Stimulated activated CD8-positive, alpha-beta memory T cell treated with anti-CD3 and anti-CD28 coated beads, Interleukin-12 subunit alpha, Interleukin-12 subunit beta, amount 100 ng/mL, for 1 hour (primary cell): ENCODE results near the gene PTPRQ.
"Not testable (repeated sequence)": the region's sequence is repeated elsewhere in the genome, so short reads cannot be mapped to it uniquely, and the experiment has no call there.

Experiments used
- DNase-seq: peaks from one replicate; pipeline ENCODE4 v3.0.0-alpha.2; 2020; ENCODE audit warnings: low read depth

PTPRQ gene, protein sequence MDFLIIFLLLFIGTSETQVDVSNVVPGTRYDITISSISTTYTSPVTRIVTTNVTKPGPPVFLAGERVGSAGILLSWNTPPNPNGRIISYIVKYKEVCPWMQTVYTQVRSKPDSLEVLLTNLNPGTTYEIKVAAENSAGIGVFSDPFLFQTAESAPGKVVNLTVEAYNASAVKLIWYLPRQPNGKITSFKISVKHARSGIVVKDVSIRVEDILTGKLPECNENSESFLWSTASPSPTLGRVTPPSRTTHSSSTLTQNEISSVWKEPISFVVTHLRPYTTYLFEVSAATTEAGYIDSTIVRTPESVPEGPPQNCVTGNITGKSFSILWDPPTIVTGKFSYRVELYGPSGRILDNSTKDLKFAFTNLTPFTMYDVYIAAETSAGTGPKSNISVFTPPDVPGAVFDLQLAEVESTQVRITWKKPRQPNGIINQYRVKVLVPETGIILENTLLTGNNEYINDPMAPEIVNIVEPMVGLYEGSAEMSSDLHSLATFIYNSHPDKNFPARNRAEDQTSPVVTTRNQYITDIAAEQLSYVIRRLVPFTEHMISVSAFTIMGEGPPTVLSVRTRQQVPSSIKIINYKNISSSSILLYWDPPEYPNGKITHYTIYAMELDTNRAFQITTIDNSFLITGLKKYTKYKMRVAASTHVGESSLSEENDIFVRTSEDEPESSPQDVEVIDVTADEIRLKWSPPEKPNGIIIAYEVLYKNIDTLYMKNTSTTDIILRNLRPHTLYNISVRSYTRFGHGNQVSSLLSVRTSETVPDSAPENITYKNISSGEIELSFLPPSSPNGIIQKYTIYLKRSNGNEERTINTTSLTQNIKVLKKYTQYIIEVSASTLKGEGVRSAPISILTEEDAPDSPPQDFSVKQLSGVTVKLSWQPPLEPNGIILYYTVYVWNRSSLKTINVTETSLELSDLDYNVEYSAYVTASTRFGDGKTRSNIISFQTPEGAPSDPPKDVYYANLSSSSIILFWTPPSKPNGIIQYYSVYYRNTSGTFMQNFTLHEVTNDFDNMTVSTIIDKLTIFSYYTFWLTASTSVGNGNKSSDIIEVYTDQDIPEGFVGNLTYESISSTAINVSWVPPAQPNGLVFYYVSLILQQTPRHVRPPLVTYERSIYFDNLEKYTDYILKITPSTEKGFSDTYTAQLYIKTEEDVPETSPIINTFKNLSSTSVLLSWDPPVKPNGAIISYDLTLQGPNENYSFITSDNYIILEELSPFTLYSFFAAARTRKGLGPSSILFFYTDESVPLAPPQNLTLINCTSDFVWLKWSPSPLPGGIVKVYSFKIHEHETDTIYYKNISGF (N-terminal part only)

DNA sequence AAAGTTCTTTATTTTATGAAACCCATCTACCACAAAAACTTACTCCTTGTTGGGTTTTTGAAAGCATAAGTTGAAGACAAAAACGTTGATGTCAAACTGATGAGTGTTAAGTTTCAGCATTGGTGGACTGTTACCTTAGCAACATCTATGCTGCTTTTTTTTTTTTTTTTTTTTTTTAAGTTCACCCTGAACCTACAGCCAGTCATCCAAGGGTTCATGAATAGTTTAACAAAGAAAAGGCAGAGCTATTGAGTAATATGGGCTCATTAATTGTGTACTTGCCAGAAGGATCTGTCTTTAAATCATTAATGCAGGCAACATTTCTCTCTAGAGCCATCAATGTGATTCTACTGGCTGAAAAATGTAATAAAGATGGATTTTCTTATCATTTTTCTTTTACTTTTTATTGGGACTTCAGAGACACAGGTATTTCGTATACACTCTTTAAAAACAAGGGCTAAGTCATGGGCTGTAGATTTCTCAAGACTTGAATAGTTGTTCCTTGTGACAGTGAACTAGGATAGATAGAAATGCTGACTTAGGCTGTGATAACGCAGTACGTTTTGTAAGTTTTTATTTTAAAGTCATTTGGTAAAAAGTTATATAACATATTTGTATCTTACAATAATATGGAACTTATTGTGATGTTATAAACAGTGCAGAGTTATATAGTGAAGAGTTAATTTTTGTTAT, at the start of gene PTPRQ:
PTPRQ (plus strand) TSS at position 262 of the 693 bp plus-strand sequence; CDS start at position 373, 111 bp downstream.
- DNase-seq: no peak

- no peak for DNase-seq
These were observed 43.5 kb upstream of the PTPRQ start for GRCh38 chr12:80400571-80400991.

DNA sequence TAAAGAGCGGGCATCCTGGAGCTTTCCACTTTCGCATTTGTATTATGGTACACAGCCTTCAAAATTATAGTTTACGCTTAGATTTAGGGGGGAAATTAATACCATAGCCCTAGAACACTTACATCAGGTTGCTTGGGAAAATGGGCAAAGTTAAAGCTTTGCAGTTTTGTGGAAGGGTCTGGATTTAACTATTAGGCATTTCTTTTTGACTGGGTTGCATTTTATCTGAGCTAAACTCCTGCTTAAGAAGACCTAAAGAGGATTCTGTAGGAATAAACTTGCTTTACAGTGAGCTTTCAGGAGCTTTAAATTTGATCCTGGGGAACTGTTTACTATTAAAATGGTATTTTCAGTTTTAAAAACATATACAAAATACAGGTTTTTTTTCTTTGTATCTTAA, 42.8 kb upstream of the PTPRQ start:
- DNase-seq: no peak

DNA sequence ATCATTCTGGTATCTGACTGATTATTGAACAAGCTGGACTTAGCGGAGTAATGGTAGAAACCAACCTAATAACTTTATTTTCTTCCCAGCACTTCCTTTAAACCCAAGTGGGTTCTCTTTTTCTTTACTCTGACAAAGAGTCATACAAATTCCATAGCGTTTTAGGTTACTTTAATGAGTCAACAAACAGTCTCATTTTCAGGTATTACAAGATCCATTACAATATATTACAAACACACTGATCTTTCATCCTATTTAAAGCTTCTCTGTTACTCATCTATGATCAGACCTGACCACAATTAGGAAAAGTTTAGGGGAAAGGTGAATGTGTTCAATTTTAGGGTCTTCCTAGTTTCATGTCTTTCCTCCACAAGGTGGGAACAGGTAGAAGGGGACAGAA, 39.4 kb upstream of the PTPRQ start:
- no peak for DNase-seq

DNA sequence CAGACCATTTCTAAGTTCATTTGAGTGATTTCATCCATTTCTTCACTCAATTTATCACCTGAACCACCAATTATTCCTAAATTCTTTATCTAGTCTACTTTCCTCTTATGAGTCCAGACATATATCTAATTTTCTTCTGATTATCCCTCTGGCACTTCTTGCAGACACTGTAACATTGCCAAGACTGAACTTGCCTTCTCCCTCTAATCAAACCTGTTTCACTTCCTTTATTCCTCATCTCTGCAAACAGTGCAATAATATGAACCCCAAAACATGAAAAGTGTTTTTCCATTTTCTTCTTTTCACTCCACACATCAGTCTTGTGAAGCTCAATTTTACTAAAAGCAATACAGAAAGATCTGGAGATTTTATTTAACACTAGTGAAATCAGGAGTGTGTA, 37.8 kb upstream of the PTPRQ start:
- DNase-seq: no peak

- DNase-seq: no peak
These were observed 32.2 kb upstream of the PTPRQ start for GRCh38 chr12:80411787-80412186.

GRCh38 chr12:80412343-80412953, 31.6 kb upstream of the PTPRQ start:
- no peak for DNase-seq

DNA sequence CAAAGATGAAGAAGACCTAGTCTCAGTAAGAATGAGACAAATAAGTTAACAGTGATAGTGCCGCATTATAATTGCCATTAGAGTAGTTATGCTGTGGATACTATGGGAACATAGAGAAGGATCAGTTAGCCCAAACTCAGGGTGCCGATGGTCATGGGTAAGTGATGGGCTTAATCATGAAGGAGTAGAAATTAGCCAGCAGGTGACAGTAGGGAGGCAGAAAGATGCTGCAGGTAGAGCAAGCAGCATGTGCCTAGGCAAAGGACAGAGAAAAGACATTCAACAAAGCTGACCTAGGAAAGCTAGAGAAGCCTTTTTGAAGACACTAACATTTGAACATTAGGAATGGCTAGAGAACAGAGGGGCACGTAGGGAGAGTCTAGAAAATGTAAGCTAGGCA, 30.6 kb upstream of the PTPRQ start:
- DNase-seq: no peak

GRCh38 chr12:80415466-80415865, 28.6 kb upstream of the PTPRQ start:
- DNase-seq: no peak

DNA sequence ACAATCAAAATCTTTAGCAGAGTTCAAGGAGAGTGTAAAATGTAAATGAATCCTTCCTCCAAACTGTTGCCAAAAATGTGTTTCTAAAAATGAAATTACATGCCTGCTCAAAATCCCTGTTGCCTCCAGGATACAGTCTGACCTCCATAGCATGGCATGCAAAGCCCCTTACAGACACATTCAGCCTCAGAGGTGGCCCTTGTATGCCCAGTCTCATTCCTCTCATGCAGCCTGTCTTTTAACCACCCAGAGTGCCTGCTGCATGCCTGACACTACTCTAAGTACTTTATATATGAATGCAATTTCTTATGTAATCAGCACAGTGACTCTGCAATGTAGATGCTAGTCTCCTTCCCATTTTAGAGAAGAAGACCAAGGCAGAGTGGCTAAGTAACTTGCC, 24.4 kb upstream of the PTPRQ start:
- DNase-seq: no peak

GRCh38 chr12:80420075-80420474, 24.0 kb upstream of the PTPRQ start:
- DNase-seq: no peak

GRCh38 chr12:80422550-80422949, 21.5 kb upstream of the PTPRQ start:
- no peak for DNase-seq

DNA sequence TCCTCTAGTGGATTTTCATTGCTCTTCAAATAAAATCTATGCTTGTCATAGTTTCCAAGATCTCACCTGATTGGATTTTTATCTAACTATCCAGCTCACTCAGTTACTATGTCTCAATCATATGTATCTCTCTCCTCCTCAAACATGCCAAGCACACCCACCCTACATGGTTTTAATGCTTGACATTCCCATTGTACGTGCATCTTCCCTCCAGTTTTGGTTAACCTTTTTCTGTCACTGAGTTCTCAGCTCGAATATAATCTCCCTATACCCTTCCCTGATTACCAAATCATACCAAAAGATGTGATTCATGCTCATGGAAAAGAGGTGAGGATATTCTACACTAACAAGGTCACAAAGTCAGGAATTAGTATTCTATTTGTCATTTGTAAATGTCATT, 12.0 kb upstream of the PTPRQ start:
- no peak for DNase-seq

- no peak for DNase-seq
These were observed 2.1 kb upstream of the PTPRQ start for GRCh38 chr12:80441921-80442320.

DNA sequence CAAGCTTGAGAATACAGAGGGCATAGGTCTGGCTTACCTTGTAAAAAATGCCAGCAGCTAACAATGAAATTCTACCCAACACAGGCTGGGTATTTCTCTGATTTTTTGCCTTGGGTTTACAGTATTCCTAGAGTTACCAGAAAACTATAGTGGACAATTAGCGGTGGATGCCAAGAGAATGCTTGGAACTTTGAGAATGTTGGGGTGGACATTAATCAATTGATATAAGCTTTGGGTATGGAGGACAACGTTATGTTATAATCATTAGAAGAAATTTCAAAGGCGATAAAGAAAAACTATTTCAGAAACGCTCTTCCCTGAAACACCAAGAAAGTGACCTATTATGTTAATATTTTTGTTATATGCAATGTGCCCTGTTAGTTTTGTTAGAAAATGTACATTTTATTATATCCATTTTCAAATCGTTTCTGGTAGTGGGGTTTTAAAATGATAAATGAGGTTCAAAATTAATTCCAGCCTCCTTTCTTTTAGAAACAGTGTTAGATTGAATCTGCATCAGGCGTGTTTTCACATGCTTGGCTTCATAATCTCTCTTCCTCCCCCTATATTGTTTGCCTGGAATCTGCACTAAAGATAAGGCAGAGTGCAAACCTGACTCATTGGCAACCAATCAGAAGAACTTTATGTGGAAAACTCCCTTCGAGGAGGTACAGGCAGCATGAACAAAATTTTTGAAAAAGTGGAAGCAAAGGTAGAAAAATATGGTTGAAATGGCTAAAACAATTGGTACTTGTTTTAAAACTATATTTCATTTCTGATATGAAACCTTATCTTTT, 1.4 kb upstream of the PTPRQ start:
- no peak for DNase-seq

DNA sequence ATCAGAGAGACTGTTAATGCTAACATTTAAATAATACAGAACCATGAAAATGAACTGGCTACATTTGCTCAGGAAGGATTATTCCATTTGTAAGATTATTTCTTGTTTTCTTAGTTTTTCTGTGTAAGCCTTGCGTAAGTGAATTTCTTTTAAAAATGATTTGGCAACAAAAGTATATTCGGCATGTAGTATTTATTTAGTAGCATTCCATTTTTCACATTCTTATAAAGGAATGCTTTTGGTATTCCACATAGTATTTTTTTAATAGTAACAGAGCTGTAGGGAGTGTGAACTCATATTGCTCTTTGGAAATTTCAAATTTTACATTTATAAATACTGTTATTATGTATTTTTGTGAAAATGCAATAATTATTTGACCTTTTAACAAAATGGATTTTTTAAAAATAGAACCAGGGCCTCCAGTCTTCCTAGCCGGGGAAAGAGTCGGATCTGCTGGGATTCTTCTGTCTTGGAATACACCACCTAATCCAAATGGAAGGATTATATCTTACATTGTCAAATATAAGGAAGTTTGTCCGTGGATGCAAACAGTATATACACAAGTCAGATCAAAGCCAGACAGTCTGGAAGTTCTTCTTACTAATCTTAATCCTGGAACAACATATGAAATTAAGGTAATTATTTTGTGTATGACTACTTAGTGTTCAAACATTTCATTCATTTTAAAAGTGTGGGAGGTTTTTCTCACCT, 1.2 kb downstream of the PTPRQ start:
- no peak for DNase-seq

DNA sequence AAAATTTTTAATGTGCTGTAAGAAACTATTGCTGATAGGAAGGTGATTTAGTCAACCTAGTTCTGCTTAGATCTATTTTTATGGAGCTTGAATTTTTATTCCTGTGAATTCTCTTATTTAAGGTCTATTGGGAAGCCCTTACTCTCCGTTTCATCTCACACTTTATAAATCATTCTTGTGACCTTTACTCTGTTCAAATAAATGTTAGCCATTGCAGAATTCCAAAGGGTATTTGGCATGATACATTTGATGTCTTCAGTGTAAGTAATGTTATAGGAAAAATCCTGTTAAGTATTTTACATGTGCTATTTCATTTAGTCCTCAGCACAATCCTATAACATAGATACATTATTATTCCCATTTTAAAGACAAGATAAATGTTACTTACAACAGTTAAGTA, 12.5 kb downstream of the PTPRQ start:
- no peak for DNase-seq

GRCh38 chr12:80460972-80461371, 16.9 kb downstream of the PTPRQ start:
- no peak for DNase-seq

DNA sequence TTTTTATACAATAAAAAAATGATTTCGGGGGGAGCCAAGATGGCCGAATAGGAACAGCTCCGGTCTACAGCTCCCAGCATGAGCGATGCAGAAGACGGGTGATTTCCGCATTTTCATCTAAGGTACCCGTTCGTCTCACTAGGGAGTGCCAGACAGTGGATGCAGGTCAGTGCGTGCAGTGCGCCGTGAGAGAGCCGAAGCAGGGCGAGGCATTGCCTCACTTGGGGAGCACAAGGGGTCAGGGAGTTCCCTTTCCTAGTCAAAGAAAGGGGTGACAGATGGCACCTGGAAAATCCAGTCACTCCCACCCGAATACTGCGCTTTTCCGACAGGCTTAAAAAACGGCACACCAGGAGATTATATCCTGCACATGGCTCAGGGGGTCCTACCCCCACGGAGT, 17.8 kb downstream of the PTPRQ start:
- DNase-seq: not testable (repeated sequence)

- no peak for DNase-seq
These were observed 25.6 kb downstream of the PTPRQ start for GRCh38 chr12:80469681-80470080.
